Measurements from ENCODE around the gene CRYZ. TPM values are rescaled to one million over a fixed set of nuclear protein-coding genes. Genes with fewer than 3 reads are reported as not detected.
"Not testable (repeated sequence)": the region's sequence is repeated elsewhere in the genome, so short reads cannot be mapped to it uniquely, and the experiment has no call there.

Gene CRYZ
- polyA plus RNA-seq, 1 donor, result 74.3 TPM

DNA sequence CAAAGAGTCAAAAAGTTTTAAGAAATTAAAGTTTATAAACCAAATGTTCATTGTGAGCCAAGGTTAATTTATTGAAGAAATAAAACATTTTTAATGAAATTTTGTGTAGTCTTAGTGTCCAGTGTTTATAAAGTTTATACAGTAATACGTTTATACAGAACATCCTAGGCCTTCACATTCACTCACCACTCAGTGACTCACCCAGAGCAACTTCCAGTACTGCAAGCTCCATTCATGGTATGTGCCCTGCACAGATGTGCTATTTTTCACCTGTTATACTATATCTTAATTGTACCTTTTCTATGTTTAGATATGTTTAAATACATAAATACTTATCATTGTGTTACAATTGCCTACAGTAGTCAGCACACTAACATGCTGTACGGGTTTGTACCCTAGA lies 33.7 kb upstream of the CRYZ start:
- H3K9me3 ChIP-seq (ENCODE audit: control insufficient read depth, low read depth, low read length), result no peaks in the 10 kb centered on the region
- peaks cover 10% of the 10 kb centered on the region for H3K36me3 ChIP-seq (ENCODE audit: control insufficient read depth, insufficient read depth, low read length)
- no peak overlapping the region for H3K27ac ChIP-seq (ENCODE audit: low read length)
- no peaks in the 10 kb centered on the region for H3K27me3 ChIP-seq (ENCODE audit: control insufficient read depth, insufficient read depth, low read length)
- no peak for DNase-seq
- 60% methylated on average over 1 of the region's 2 CpGs for WGBS (ENCODE audit: insufficient coverage, low lambda C conversion rate)
- H3K4me1 ChIP-seq (ENCODE audit: control insufficient read depth, insufficient read depth, low read length), result no peaks in the 10 kb centered on the region
- H3K4me3 ChIP-seq (ENCODE audit: low read length), result no peak overlapping the region

DNA sequence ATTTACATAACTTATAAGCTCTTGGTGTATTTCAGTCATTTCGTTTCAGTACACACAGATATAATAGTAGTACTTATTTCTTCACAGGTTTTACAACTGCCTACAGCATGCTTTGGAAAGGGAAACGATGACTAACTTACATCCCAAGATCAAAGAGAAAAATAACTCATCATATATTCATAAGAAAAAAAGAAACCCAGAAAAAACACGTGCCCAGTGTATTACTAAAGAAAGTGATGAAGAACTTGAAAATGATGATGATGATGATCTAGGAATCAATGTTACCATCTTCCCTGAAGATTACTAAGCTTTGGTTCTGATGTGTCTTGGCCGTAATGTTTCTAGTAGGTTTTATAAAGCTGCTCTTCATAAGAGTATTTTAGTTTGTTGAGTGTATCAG lies 31.0 kb upstream of the CRYZ start:
- Histone ChIP-seq H3K27me3 (ENCODE audit: control insufficient read depth, insufficient read depth, low read length) (no peaks in the 10 kb centered on the region), H3K27ac (ENCODE audit: low read length) (no peak overlapping the region), H3K36me3 (ENCODE audit: control insufficient read depth, insufficient read depth, low read length) (peaks cover 23% of the 10 kb centered on the region), H3K4me3 (ENCODE audit: low read length) (no peak overlapping the region), H3K4me1 (ENCODE audit: control insufficient read depth, insufficient read depth, low read length) (no peaks in the 10 kb centered on the region), H3K9me3 (ENCODE audit: control insufficient read depth, low read depth, low read length) (no peaks in the 10 kb centered on the region)
- WGBS (ENCODE audit: insufficient coverage, low lambda C conversion rate), result 100% methylated on average over 2 of the region's 4 CpGs
- no peak for DNase-seq

DNA sequence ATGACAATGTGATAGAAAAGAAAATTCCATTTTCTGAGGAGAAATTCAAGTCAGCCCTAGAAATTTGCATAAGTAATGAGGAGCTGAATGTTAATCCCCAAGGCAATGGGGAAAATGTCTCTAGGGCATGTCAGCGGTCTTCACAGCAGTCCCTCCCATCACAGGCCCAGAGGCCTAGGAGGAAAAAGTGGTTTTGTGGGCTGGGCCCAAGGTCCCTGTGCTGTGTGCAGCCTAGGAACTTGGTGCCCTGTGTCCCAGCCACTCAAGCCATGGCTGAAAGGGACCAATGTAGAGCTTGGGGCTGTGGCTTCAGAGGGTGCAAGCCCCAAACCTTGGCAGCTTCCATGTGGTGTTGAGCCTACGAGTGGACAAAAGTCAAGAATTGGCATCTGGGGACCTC lies 23.8 kb upstream of the CRYZ start:
- not testable (repeated sequence) for H3K27me3 ChIP-seq (ENCODE audit: control insufficient read depth, insufficient read depth, low read length); DNase-seq; H3K4me3 ChIP-seq (ENCODE audit: low read length); H3K27ac ChIP-seq (ENCODE audit: low read length); H3K4me1 ChIP-seq (ENCODE audit: control insufficient read depth, insufficient read depth, low read length); H3K9me3 ChIP-seq (ENCODE audit: control insufficient read depth, low read depth, low read length)
- H3K36me3 ChIP-seq (ENCODE audit: control insufficient read depth, insufficient read depth, low read length), result peaks cover 48% of the 10 kb centered on the region
- no CpG with 5 or more reads among the region's 2 CpGs for WGBS (ENCODE audit: insufficient coverage, low lambda C conversion rate)

DNA sequence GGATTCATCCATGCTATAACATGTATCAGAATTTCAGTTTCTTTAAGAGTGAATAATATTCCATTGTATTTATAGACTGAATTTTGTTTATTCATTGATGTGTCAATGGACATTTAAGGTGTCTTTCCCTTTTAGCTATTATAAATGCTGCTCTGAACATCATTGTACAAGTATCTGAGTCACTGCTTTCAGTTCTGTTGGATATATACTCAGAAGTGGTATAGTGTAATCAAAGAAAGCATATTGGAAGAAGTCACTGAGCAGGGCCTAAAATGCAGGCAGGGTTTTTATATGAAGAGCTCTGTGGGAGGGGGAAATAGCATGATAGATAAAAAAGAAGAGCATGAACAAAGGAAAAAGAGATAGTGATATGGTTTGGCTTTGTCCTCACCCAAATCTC lies 22.6 kb upstream of the CRYZ start:
- no peak overlapping the region for H3K27ac ChIP-seq (ENCODE audit: low read length)
- peaks cover 2% of the 10 kb centered on the region for H3K9me3 ChIP-seq (ENCODE audit: control insufficient read depth, low read depth, low read length)
- no peak for DNase-seq
- H3K4me1 ChIP-seq (ENCODE audit: control insufficient read depth, insufficient read depth, low read length), result no peaks in the 10 kb centered on the region
- H3K36me3 ChIP-seq (ENCODE audit: control insufficient read depth, insufficient read depth, low read length), result peaks cover 57% of the 10 kb centered on the region
- H3K4me3 ChIP-seq (ENCODE audit: low read length), result no peak overlapping the region
- H3K27me3 ChIP-seq (ENCODE audit: control insufficient read depth, insufficient read depth, low read length), result no peaks in the 10 kb centered on the region

DNA sequence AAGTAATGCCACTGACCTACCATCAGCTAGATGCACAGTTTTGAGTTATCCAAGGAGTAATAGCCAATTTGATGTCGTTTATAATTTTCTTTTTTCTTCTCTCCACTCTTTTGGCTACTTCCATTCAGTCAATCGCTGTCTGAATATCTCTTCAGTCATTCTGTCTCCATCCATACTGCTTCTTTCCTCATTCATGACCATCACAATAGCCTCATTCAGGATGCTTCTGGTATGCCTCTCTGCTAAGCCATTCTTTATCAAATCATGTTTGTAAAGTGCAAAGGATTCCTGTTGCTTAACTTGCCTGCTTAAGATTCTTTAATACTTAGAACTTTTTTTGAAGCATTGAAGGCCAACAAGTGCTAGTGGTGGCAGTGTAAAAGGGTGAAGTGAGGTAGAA lies 20.3 kb upstream of the CRYZ start:
- Histone ChIP-seq H3K9me3 (ENCODE audit: control insufficient read depth, low read depth, low read length) (peaks cover 2% of the 10 kb centered on the region), H3K4me1 (ENCODE audit: control insufficient read depth, insufficient read depth, low read length) (no peaks in the 10 kb centered on the region), H3K4me3 (ENCODE audit: low read length) (no peak overlapping the region), H3K36me3 (ENCODE audit: control insufficient read depth, insufficient read depth, low read length) (peaks cover 59% of the 10 kb centered on the region), H3K27ac (ENCODE audit: low read length) (no peak overlapping the region), H3K27me3 (ENCODE audit: control insufficient read depth, insufficient read depth, low read length) (no peaks in the 10 kb centered on the region)
- WGBS (ENCODE audit: insufficient coverage, low lambda C conversion rate), result 94% methylated on average over 2 of the region's 2 CpGs
- no peak for DNase-seq

DNA sequence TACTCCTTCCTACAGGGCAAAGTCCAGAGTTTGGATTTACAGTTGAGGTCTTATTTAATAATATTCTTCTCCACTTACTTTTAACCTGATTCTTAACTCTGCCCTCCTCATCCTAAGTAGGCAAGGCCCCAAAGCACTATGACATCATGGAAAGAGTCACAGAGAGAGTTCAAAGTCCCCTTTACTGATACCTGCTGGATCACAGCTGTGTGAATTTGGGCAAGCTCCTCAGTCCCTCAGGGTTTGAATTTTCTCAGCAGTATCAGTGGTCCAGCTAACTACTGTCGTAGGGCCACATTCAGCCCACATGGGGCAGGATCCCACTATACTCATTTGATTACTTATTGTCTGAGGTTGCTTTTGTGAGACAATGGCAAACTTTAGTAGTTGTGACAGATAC lies 16.1 kb upstream of the CRYZ start:
- WGBS (ENCODE audit: insufficient coverage, low lambda C conversion rate), result no CpG with 5 or more reads among the region's 1 CpG
- peaks cover 62% of the 10 kb centered on the region for H3K36me3 ChIP-seq (ENCODE audit: control insufficient read depth, insufficient read depth, low read length)
- DNase-seq, result peak; percentile 15 to 51

DNA sequence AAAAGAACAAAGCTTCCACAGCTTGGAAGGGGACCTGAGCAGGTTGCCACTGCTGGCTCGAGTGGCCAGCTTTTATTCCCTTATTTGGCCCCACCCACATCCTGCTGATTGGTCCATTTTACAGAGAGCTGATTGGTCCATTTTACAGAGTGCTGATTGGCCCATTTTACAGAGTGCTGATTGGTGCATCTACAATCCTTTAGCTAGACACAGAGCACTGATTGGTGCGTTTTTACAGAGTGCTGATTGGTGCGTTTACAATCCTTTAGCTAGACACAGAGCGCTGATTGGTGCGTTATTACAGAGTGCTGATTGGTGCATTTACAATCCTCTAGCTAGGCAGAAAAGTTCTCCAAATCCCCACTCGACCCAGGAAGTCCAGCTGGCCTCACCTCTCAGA lies 12.4 kb upstream of the CRYZ start:
- not testable (repeated sequence) for DNase-seq; H3K27me3 ChIP-seq (ENCODE audit: control insufficient read depth, insufficient read depth, low read length); H3K27ac ChIP-seq (ENCODE audit: low read length); H3K4me3 ChIP-seq (ENCODE audit: low read length); H3K9me3 ChIP-seq (ENCODE audit: control insufficient read depth, low read depth, low read length); H3K4me1 ChIP-seq (ENCODE audit: control insufficient read depth, insufficient read depth, low read length)
- no CpG with 5 or more reads among the region's 6 CpGs for WGBS (ENCODE audit: insufficient coverage, low lambda C conversion rate)
- H3K36me3 ChIP-seq (ENCODE audit: control insufficient read depth, insufficient read depth, low read length), result peaks cover 70% of the 10 kb centered on the region

More for the DNA sequence above, 16.1 kb upstream of the CRYZ start:
- no peaks in the 10 kb centered on the region for H3K4me1 ChIP-seq (ENCODE audit: control insufficient read depth, insufficient read depth, low read length)
- no peak overlapping the region for H3K4me3 ChIP-seq (ENCODE audit: low read length)
- H3K9me3 ChIP-seq (ENCODE audit: control insufficient read depth, low read depth, low read length), result no peaks in the 10 kb centered on the region
- H3K27me3 ChIP-seq (ENCODE audit: control insufficient read depth, insufficient read depth, low read length), result no peaks in the 10 kb centered on the region
- H3K27ac ChIP-seq (ENCODE audit: low read length), result no peak overlapping the region

DNA sequence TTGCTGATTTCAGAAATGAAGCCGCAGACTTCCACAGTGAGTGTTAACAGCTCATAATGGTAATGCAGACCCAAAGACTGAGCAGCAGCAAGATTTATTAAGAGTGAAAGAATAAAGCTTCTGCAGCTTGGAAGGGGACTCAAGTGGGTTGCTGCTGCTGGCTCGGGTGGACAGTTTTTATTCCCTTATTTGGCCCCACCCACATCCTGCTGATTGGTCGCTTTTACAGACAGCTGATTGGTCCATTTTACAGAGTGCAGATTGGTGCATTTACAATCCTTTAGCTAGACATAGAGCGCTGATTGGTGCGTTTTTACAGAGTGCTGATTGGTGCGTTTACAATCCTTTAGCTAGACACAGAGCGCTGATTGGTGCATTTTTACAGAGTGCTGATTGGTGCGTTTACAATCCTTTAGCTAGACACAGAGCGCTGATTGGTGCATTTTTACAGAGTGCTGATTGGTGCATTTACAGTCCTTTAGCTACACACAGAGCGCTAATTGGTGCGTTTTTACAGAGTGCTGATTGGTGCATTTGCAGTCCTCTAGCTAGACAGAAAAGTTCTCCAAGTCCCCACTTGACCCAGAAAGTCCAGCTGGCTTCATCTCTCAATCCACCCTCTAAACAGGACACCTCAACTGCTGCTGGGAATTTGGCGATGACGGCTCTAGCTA lies 7.6 kb upstream of the CRYZ start:
- not testable (repeated sequence) for H3K4me1 ChIP-seq (ENCODE audit: control insufficient read depth, insufficient read depth, low read length); H3K27me3 ChIP-seq (ENCODE audit: control insufficient read depth, insufficient read depth, low read length); DNase-seq; H3K4me3 ChIP-seq (ENCODE audit: low read length); H3K27ac ChIP-seq (ENCODE audit: low read length); H3K9me3 ChIP-seq (ENCODE audit: control insufficient read depth, low read depth, low read length)
- peaks cover 63% of the 10 kb centered on the region for H3K36me3 ChIP-seq (ENCODE audit: control insufficient read depth, insufficient read depth, low read length)
- no CpG with 5 or more reads among the region's 13 CpGs for WGBS (ENCODE audit: insufficient coverage, low lambda C conversion rate)

DNA sequence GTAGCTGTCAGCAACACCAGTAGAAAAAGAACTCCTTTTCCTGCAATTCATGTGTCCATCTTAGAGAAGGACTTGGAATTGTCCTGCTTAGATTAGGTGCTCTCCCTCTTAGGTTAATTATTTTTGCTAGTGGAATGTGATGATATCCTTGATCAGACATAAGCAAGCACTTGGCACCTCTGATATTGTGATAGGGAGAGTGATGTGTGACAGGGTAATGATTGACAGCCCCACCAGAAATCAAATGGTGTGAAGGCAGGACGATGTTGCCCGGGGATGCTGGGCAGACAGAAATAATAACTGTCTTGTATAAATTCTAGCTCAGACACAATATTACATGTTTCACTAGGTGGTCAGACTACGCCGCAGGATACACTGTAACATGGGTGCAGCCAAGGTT lies 4.5 kb upstream of the CRYZ start:
- Histone ChIP-seq H3K4me3 (ENCODE audit: low read length) (no peak overlapping the region), H3K27me3 (ENCODE audit: control insufficient read depth, insufficient read depth, low read length) (no peaks in the 10 kb centered on the region), H3K36me3 (ENCODE audit: control insufficient read depth, insufficient read depth, low read length) (peaks cover 41% of the 10 kb centered on the region), H3K27ac (ENCODE audit: low read length) (no peak overlapping the region), H3K4me1 (ENCODE audit: control insufficient read depth, insufficient read depth, low read length) (no peaks in the 10 kb centered on the region), H3K9me3 (ENCODE audit: control insufficient read depth, low read depth, low read length) (no peaks in the 10 kb centered on the region)
- DNase-seq, result no peak
- no CpG with 5 or more reads among the region's 4 CpGs for WGBS (ENCODE audit: insufficient coverage, low lambda C conversion rate)

DNA sequence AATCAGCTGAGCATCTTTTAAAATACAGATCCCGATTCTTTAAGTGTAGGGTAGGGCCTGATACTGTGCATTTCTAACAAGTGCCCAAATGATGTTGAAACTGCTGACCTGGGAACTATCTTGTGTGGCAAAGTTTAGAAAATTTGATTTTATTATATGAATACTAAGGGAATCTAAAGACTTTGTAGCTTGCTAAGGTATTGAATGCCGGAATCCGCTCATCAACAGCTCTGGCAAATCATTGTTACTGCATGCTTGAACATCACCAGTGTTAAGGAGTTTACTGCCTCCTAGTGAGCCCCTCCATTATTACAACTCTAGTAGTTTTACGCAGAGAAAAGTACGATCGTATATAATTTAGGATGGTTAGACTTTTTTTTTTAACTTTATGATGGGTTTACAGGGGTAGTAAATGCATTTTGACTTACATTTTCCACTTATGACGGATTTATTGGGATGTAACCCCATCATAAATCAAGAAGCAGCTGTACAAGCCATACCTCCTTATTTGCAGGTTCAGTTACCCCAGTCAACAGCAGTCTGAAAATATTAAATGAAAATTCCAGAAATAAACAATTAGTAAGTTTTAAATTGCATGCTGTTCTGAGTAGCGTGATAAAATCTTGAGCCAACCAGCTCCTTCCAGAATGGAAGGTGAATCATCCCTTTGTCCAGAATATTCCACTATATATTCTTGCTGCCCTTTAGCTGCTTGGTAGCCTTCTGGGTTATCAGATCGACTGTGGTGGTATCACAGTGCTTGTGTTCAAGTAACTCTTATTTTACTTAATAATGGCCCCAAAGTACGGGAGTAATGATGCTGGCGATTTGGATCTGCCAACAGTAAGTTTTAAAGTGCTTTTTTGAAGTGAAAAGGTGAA lies 994 bp upstream of the CRYZ start:
- no peaks in the 10 kb centered on the region for H3K9me3 ChIP-seq (ENCODE audit: control insufficient read depth, low read depth, low read length)
- no peaks in the 10 kb centered on the region for H3K27me3 ChIP-seq (ENCODE audit: control insufficient read depth, insufficient read depth, low read length)
- H3K4me1 ChIP-seq (ENCODE audit: control insufficient read depth, insufficient read depth, low read length), result no peaks in the 10 kb centered on the region
- DNase-seq, result peak; percentile 72 to 78
- WGBS (ENCODE audit: insufficient coverage, low lambda C conversion rate), result 58% methylated on average over 3 of the region's 11 CpGs
- peak overlapping the region; percentile 81 for H3K27ac ChIP-seq (ENCODE audit: low read length)
- peak overlapping the region; percentile 74 for H3K4me3 ChIP-seq (ENCODE audit: low read length)
- peaks cover 20% of the 10 kb centered on the region for H3K36me3 ChIP-seq (ENCODE audit: control insufficient read depth, insufficient read depth, low read length)

Data from large intestine (tissue), 3 donors.